Measurements from ENCODE around the gene LSM14B.
A peak's percentile ranks its signal among the peaks of the same experiment; 100 is the strongest.
"Not testable (repeated sequence)": the region's sequence is repeated elsewhere in the genome, so short reads cannot be mapped to it uniquely, and the experiment has no call there.

The LSM14B gene

GRCh38 chr20:62121776-62122653 lies at the start of gene LSM14B:
Gene LSM14B, plus strand, starts transcription at chr20:62122475. Its CDS starts 192 bp downstream, at chr20:62122667.
- DNase-seq (ENCODE audit: low read depth, low spot score), result peak; percentile 92

- no peak for DNase-seq (ENCODE audit: low read depth, low spot score)
These were observed 49.0 kb upstream of the LSM14B start for GRCh38 chr20:62073323-62073722.

GRCh38 chr20:62079166-62079565 lies 43.1 kb upstream of the LSM14B start:
- no peak for DNase-seq (ENCODE audit: low read depth, low spot score)

GRCh38 chr20:62080249-62080990 lies 41.9 kb upstream of the LSM14B start:
- DNase-seq (ENCODE audit: low read depth, low spot score), result no peak

GRCh38 chr20:62083312-62083711 lies 39.0 kb upstream of the LSM14B start:
- no peak for DNase-seq (ENCODE audit: low read depth, low spot score)

GRCh38 chr20:62084224-62084623 lies 38.1 kb upstream of the LSM14B start:
- not testable (repeated sequence) for DNase-seq (ENCODE audit: low read depth, low spot score)

- no peak for DNase-seq (ENCODE audit: low read depth, low spot score)
These were observed 37.1 kb upstream of the LSM14B start for GRCh38 chr20:62085206-62085605.

GRCh38 chr20:62087227-62087626 lies 35.0 kb upstream of the LSM14B start:
- no peak for DNase-seq (ENCODE audit: low read depth, low spot score)

- DNase-seq (ENCODE audit: low read depth, low spot score), result no peak
These were observed 34.6 kb upstream of the LSM14B start for GRCh38 chr20:62087632-62088031.

- DNase-seq (ENCODE audit: low read depth, low spot score), result no peak
These were observed 33.8 kb upstream of the LSM14B start for GRCh38 chr20:62088258-62089127.

- DNase-seq (ENCODE audit: low read depth, low spot score), result no peak
These were observed 32.9 kb upstream of the LSM14B start for GRCh38 chr20:62089393-62089792.

GRCh38 chr20:62096421-62097380 lies 25.6 kb upstream of the LSM14B start:
- no peak for DNase-seq (ENCODE audit: low read depth, low spot score)

- DNase-seq (ENCODE audit: low read depth, low spot score), result no peak
These were observed 24.3 kb upstream of the LSM14B start for GRCh38 chr20:62097881-62098407.

GRCh38 chr20:62101078-62101477 lies 21.2 kb upstream of the LSM14B start:
- DNase-seq (ENCODE audit: low read depth, low spot score), result no peak

- no peak for DNase-seq (ENCODE audit: low read depth, low spot score)
These were observed 18.6 kb upstream of the LSM14B start for GRCh38 chr20:62103508-62104233.

- DNase-seq (ENCODE audit: low read depth, low spot score), result no peak
These were observed 18.0 kb upstream of the LSM14B start for GRCh38 chr20:62104234-62104789.

- DNase-seq (ENCODE audit: low read depth, low spot score), result no peak
These were observed 17.4 kb upstream of the LSM14B start for GRCh38 chr20:62104791-62105345.

- DNase-seq (ENCODE audit: low read depth, low spot score), result no peak
These were observed 16.7 kb upstream of the LSM14B start for GRCh38 chr20:62105592-62105991.

- DNase-seq (ENCODE audit: low read depth, low spot score), result no peak
These were observed 11.1 kb upstream of the LSM14B start for GRCh38 chr20:62111148-62111547.
